GM18867 (cell line): ENCODE data around the gene ELAC2.
"Not testable (repeated sequence)": the region's sequence is repeated elsewhere in the genome, so short reads cannot be mapped to it uniquely, and the experiment has no call there.

Experiments used
- ATAC-seq: cut with Tn5 transposase; IDR thresholded peaks from one replicate; pipeline ENCODE4 v1.9.1; 2021; ENCODE audit warnings: mild to moderate bottlenecking, moderate library complexity; ENCODE audit not compliant: unreplicated experiment

The ELAC2 gene

DNA sequence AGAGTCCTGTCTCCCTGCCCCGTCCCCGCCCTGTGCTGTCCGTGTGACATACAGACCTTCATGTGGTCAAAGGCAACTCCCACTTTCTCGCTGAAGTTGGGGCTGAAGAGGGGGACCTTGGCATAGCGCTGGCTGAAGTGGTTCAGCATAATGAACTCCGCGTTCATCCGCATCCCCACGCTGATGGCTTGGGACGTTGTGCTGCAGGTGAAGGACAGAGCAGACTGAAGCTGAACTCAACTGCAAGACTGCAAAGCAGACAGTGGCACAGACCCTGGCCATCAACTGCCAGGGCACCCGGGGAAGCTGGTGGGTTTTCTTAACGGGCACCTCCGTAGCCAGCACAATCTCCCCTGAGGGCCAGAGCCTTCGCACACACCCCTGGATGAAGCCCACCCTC lies 24.2 kb downstream of the ELAC2 start:
- no peak for ATAC-seq

DNA sequence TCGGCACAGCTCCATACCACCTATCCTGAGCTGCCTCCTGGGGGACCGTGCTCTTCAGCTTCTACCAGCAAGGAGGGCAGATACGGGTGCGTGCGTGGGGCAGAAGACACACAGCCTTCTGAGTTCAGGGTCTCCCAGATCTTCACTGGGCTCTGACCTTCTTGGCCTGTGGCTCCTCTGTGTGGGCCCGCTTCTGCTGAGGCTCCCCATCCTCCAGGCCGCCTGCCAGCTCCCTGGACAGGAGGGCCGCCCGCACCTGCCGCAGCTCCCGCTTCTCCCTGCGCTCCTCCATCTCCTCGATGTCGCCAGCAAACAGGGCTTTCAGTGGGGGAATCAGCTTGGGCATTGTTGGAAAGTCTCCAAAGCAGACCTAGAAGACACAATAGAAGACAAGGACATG lies 25.2 kb downstream of the ELAC2 start:
- no peak for ATAC-seq

GRCh38 chr17:12990926-12991325 lies 26.9 kb downstream of the ELAC2 start:
- ATAC-seq: no peak

GRCh38 chr17:12990041-12990808 lies 27.6 kb downstream of the ELAC2 start:
- ATAC-seq: no peak

DNA sequence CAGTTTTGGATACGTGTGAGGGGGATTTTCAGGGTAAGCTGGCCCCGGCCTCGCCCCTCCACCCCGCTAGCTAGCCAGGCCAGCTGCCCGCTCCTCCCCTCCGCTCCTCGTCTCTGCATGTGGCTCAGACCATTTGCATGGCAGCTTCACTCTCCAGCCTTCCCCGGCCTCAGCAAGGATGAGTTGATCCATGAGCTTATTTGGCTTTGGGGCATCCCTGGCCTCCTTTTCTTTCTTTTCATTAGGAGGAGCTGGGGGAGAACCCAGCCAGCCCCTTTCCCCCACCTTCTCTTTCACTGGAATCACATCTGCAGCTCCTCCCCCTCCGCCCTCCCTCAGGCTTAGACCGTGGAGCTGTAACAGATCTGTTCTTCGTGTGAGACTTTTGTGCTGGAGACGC lies 30.7 kb downstream of the ELAC2 start:
- ATAC-seq: no peak

GRCh38 chr17:12985431-12986293 lies 32.2 kb downstream of the ELAC2 start:
- no peak for ATAC-seq

DNA sequence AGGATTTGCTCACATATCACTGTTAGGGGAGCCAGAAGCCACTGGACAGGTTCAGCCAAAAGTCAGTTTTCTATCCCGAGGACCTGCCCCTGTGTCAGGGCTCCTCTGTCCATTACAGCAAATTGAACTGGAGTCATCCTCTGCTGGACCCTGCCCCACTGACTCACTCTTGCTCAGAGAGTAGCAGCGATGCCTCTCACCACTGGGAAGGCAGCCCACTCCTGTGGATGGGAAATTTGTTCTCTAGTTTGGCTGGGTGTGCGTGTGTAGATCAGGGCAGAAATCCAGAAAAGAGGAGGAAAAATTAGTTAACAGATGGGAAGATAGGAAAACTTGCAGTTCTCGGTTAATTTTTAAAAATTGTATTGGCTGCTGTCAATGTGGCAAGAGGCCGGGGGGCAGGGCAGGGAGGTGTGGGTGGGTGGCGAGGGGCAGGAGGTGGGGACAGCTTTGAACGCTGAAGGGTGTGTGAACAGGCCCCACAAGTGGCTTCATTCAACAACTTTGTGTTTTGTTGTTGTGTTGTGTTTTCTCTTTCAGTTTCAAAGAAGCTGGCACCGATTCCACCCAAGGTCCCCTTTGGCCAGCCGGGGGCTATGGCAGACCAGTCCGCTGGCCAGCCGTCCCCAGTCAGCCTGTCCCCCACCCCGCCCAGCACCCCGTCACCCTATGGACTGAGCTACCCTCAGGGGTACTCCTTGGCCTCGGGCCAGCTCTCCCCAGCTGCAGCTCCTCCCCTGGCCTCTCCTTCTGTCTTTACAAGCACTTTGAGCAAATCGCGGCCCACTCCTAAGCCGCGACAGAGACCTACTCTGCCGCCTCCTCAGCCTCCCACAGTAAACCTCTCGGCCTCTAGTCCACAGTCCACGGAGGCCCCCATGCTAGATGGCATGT lies 33.6 kb downstream of the ELAC2 start:
- ATAC-seq: no peak

GRCh38 chr17:12982224-12982623 lies 35.6 kb downstream of the ELAC2 start:
- ATAC-seq: peak; percentile 83

DNA sequence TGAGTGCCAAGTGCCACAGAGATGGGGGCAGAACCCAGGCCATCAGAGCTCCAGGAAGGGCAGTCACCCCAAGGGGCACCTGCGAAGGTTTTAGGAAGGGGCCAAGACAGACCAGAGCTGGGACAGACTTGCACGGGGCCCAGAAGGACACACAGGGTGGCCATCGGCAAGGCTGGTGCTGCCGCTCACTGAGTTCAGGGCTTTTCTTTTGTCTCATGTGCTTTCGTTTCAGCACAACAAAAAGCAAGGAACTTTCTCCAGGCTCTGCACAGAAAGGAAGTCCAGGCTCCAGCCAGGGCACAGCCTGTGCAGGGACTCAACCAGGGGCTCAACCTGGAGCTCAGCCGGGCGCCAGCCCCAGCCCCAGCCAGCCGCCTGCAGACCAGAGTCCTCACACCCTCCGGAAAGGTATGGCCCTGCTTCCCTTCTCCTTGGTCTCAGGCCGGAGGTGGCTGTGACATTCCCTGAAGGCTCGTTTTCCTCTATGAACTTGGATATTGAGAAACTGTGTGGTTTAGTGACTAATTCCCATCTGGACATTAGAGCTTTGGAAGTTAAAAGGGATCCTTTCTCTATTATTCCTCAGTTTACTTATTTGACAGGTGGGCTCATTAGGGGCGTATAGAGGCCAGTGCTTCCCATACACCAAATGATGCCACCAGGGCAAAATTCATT lies 37.9 kb downstream of the ELAC2 start:
- ATAC-seq: no peak

- ATAC-seq: no peak
Observed at GRCh38 chr17:12979246-12979645, 38.6 kb downstream of the ELAC2 start.

GRCh38 chr17:12978787-12979186 lies 39.0 kb downstream of the ELAC2 start:
- ATAC-seq: not testable (repeated sequence)

DNA sequence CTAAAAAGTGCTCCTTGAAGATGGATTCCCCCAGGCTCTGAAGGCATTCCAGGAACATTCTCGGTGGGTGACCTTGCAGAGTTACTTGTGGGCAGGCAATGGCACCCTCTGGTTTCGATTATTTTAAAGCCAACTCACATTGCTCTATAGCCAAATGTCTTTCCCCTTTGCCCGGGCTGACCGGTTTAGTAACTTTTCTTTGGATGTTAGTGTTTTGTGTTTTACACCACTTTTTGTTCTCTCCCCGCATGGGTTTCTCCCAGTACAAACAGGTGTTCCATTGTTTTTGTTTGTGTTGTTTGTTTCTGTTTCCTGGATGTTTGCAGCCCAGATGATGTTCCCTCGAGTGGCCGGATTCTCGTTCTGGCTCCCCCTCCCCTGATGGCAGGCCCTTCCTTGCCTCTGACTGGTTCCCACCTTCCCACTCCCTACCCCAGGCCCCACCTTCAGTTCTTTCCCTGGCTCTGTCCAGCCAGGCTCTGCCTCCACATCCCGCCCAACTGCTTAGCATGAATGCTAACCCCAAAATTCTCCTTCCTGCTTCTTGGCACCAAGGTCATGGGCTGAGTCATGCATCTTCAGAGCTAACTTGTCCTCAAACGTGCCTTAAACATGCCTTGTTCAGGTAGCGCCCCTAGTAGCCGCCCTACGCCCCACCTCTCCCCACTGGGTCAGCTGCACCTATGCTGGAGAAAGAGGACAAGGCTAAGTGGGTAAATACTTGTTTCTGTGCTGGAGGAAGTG lies 40.6 kb downstream of the ELAC2 start:
- no peak for ATAC-seq

DNA sequence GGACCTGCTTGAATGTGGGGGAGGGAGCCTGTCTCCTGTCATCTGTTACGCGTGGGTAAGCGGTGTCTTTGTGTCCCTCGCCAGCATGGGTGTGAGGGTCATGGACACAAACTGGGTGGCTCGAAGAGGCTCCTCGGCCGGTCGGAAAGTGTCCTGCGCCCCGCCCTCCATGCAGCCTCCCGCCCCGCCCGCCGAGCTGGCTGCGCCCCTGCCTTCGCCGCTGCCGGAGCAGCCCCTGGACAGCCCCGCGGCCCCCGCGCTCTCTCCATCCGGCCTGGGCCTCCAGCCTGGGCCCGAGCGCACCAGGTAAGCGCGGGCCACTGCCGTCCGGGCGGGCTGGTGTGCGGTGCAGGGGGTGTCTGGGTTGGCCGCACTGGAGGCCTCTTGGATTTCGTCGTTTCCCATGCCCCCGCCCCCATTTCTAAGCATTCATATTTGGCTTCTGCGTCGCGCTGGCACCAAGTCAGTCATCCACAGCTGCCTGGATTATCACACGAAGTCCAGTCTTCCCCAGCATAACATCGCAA lies 43.8 kb downstream of the ELAC2 start:
- ATAC-seq: no peak

DNA sequence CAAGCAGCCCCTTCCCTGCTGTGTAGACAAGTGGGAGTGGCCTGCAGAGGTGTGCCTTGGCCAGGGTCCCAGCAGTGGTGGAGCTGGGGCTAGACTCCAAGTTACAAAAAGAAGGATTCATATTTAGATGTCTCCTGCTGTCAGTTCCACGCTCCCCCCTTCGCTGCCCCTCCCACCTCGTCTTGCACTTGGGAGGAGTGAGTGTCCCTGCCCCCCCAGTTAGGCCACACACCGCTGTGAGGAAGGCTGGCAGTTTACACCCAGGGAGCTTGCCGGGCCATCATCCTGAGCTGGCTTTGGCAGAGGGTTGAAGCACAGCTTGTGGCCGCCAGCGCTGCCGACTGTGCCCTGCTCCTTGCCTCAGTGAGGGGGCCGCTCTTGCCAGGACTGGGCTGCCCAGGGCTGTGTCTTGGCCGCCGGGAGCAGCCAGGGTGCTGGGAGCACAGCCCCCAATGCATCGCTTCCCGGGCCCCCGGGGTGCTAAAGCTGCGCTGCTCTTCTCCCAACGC lies 44.3 kb downstream of the ELAC2 start:
- no peak for ATAC-seq

DNA sequence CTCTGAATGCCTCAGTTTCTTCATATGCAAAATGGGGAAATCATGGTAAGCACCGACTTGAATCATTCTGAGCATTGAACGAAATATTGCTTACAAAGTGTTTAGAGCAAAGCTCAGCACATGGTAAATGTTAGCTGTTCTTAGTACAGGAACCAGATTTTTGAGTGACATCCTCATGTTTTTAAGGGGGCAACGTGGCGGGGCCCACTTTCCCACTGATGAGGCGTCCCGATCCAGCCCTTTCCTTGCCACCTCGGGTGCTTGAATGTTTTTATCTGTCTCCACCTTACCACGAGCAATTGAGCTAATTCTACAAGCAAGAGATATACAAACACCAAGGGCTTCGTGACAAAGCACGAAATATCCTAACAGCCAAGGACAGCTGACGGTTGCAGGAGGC lies 49.9 kb downstream of the ELAC2 start:
- ATAC-seq: no peak

GRCh38 chr17:12966413-12966812 lies 51.4 kb downstream of the ELAC2 start:
- ATAC-seq: no peak

- no peak for ATAC-seq
Observed at GRCh38 chr17:12965988-12966387, 51.8 kb downstream of the ELAC2 start.

DNA sequence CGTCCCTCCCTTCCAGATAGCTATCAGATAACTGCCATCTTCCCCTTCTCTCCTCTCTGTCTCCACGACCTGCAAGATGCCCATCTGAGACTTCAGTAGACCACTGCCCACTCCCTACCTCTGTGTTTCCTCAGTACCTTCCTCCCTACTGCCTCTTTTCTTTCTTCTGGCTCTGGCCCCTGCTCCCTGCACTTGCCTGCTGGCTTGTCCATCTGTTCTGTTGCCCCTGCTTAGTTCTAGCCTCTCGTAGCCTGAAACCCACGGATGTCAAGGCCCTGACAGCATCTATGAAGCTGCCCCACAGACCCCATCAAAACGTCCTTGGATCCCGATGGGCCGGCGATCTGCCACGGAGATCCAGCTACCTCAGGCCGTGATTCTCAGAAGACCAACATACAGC lies 53.0 kb downstream of the ELAC2 start:
- ATAC-seq: no peak

DNA sequence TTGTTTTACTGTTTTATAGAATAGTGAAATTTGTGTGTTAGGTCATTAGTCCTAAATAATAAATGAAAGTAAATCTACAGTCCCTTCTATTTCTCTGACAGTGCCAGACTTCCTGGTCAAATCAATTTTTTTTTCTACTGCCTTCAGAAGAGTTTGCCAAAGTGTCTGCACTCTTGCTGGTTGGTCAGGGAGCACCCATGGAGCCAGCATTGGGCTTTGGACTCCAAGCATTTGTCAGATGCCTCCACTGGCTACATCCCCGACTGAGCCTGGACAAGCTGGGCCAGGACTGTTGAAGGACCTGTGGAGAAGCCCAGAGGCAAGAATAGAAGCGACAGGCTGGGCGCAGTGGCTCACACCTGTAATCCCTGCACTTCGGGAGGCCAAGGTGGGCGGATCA lies 53.7 kb downstream of the ELAC2 start:
- no peak for ATAC-seq
